ENCODE data around the gene ERVK3-1.

ERVK3-1 gene

GRCh38 chr19:58352760-58353671 is 47.8 kb downstream of the ERVK3-1 start, which contains the start of gene A1BG:
Gene A1BG (minus strand): TSS chr19:58353492. CDS start chr19:58353437, 55 bp downstream.
- Histone ChIP-seq H3K4me1 (ENCODE audit: low read depth, poor library complexity, severe bottlenecking) (peaks cover 3% of the 10 kb centered on the region), H3K4me2 (no peak within 1 kb of the TSS), H3K4me3 (IDR thresholded peaks at IDR 0.05; ENCODE audit: insufficient read depth, low read depth, low read length) (no peak within 1 kb of the TSS), H3K27me3 (ENCODE audit: insufficient read depth, low read depth) (peaks cover 5% of the 10 kb centered on the region; the same call in 1 of the 2 replicates), H3K9ac (no peak within 1 kb of the TSS), H3K79me2 (ENCODE audit: insufficient read depth, low read depth) (no peaks in the 10 kb centered on the region), H3K27ac (no peak within 1 kb of the TSS), H2AFZ (ENCODE audit: low read depth) (no peak within 1 kb of the TSS), H3K36me3 (ENCODE audit: insufficient read depth) (no peaks in the 10 kb centered on the region), H4K20me1 (ENCODE audit: insufficient read depth) (no peaks in the 10 kb centered on the region)
- TF ChIP-seq CTCF (conservative IDR thresholded peaks at IDR 0.05; ENCODE audit: low read depth, low read length) = no peak

GRCh38 chr19:58353717-58354477 is 48.7 kb downstream of the ERVK3-1 start:
- peaks cover 3% of the 10 kb centered on the region for H3K4me1 ChIP-seq (ENCODE audit: low read depth, poor library complexity, severe bottlenecking)
- H3K79me2 ChIP-seq (ENCODE audit: insufficient read depth, low read depth) = no peaks in the 10 kb centered on the region
- no peak overlapping the region for H3K4me3 ChIP-seq (IDR thresholded peaks at IDR 0.05; ENCODE audit: insufficient read depth, low read depth, low read length)
- no peaks in the 10 kb centered on the region for H4K20me1 ChIP-seq (ENCODE audit: insufficient read depth)
- no peak overlapping the region for H2AFZ ChIP-seq (ENCODE audit: low read depth)
- no peaks in the 10 kb centered on the region; the same call in 1 of the 2 replicates for H3K27me3 ChIP-seq (ENCODE audit: insufficient read depth, low read depth)
- H3K9ac ChIP-seq = no peak overlapping the region
- no peak overlapping the region for H3K27ac ChIP-seq
- H3K36me3 ChIP-seq (ENCODE audit: insufficient read depth) = no peaks in the 10 kb centered on the region
- H3K4me2 ChIP-seq = no peak overlapping the region
- no peak for TF ChIP-seq CTCF (conservative IDR thresholded peaks at IDR 0.05; ENCODE audit: low read depth, low read length)

DNA sequence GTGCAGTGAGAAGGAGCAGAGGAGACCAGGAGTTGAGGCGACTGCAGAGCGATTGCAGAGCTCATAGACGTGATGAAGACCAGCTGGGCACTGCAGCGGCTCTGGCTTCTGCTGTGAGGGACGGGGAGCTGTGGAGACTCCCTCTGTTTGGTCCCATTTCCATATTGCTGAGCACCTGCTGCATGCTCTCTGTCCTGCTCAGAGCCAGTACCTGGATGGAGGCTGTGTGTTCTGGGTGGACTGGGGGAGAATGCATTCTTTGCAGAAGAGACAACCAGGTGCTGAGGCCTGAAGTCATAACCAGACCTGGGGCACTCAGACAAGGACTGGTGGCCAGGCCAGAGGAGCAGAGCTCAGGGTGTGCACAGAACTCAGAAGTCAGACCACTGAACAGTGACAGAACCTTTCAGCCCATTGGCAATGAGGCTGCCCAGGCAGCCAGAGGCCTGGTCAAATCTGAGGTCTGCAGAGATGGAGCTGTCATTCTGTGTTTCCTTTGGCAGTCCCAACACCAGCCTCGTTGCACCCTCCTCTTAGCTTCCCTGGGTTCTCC is 49.4 kb downstream of the ERVK3-1 start:
- Histone ChIP-seq H3K4me2 (no peak overlapping the region), H4K20me1 (ENCODE audit: insufficient read depth) (no peaks in the 10 kb centered on the region), H3K27ac (no peak overlapping the region), H3K79me2 (ENCODE audit: insufficient read depth, low read depth) (no peaks in the 10 kb centered on the region), H3K4me3 (IDR thresholded peaks at IDR 0.05; ENCODE audit: insufficient read depth, low read depth, low read length) (no peak overlapping the region), H2AFZ (ENCODE audit: low read depth) (no peak overlapping the region), H3K4me1 (ENCODE audit: low read depth, poor library complexity, severe bottlenecking) (peaks cover 3% of the 10 kb centered on the region), H3K27me3 (ENCODE audit: insufficient read depth, low read depth) (no peaks in the 10 kb centered on the region; the same call in 1 of the 2 replicates), H3K36me3 (ENCODE audit: insufficient read depth) (no peaks in the 10 kb centered on the region), H3K9ac (no peak overlapping the region)
- TF ChIP-seq CTCF (conservative IDR thresholded peaks at IDR 0.05; ENCODE audit: low read depth, low read length) = no peak

GRCh38 chr19:58355215-58355796 is 50.1 kb downstream of the ERVK3-1 start:
- Histone ChIP-seq H4K20me1 (ENCODE audit: insufficient read depth) (no peaks in the 10 kb centered on the region), H3K36me3 (ENCODE audit: insufficient read depth) (no peaks in the 10 kb centered on the region), H3K4me2 (no peak overlapping the region), H3K27me3 (ENCODE audit: insufficient read depth, low read depth) (no peaks in the 10 kb centered on the region; the same call in 1 of the 2 replicates), H3K79me2 (ENCODE audit: insufficient read depth, low read depth) (no peaks in the 10 kb centered on the region), H2AFZ (ENCODE audit: low read depth) (no peak overlapping the region), H3K9ac (no peak overlapping the region), H3K4me1 (ENCODE audit: low read depth, poor library complexity, severe bottlenecking) (peaks cover 3% of the 10 kb centered on the region), H3K4me3 (IDR thresholded peaks at IDR 0.05; ENCODE audit: insufficient read depth, low read depth, low read length) (no peak overlapping the region), H3K27ac (no peak overlapping the region)
- TF ChIP-seq CTCF (conservative IDR thresholded peaks at IDR 0.05; ENCODE audit: low read depth, low read length) = no peak

Data from KMS-11 (cell line).